Tibial nerve (tissue), 4 donors: ENCODE results near the gene ALS2.
"Not testable (repeated sequence)": the region's sequence is repeated elsewhere in the genome, so short reads cannot be mapped to it uniquely, and the experiment has no call there.

Experiments used
- CTCF ChIP-seq, 5 experiments: fragments of 200-600 bp in 3 of 5; fragments of 450-650 bp in 2 of 5; sonication (generic) in 3 of 5; IDR thresholded peaks; one replicate each; pipeline ENCODE4 v1.5.1; 2016 to 2019; ENCODE audit warnings: antibody characterized with exemption in 5 of 5, mild to moderate bottlenecking in 3 of 5, moderate library complexity in 2 of 5
- EP300 ChIP-seq, 2 donors: sonication (generic); formaldehyde crosslinking; IDR thresholded peaks; one replicate each; pipeline ENCODE4 v1.6.1; 2017; ENCODE audit warnings: antibody characterized with exemption in 2 of 2, mild to moderate bottlenecking in 1 of 2
- POLR2A ChIP-seq, 2 donors: fragments of 450-650 bp; IDR thresholded peaks; one replicate each; pipeline ENCODE4 v1.6.1; 2017; ENCODE audit warnings: antibody characterized with exemption in 2 of 2, mild to moderate bottlenecking in 2 of 2, moderate library complexity in 2 of 2

DNA sequence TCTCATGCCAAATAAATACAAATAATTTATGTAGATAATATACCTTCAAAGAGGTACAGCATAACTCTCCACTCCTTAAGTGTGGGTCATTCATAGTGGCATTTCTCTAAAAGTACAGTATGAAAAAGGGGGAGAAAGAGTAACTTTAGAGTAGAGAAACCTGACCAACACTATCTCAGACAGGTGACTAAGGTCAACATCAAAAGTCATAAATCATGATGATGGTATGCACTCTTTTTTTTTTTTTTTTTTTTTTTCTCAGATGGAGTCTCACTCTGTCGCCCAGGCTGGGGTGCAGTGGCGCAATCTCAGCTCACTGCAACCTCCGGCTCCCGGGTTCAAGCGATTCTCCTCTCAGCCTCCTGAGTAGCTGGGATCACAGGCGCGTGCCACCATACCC lies 29.9 kb upstream of the ALS2 start:
- not testable (repeated sequence) for TF ChIP-seq CTCF, POLR2A, EP300 (IDR thresholded peaks at IDR 0.05)
